ENCODE data around the gene ARID3C. TPM values are rescaled to one million over a fixed set of nuclear protein-coding genes. Genes with fewer than 3 reads are reported as not detected.

ARID3C gene
- total RNA-seq, 2 experiments from 2014 or later, result 0.31 TPM; not detected in 1

- Mint-ChIP-seq H3K4me3 (no peak overlapping the region), H3K4me1 (no peaks in the 10 kb centered on the region), H3K27ac (no peak overlapping the region), H3K27me3 (peaks cover 6% of the 10 kb centered on the region), H3K36me3 (no peaks in the 10 kb centered on the region), H3K9me3 (no peaks in the 10 kb centered on the region)
- no peak for DNase-seq
Measured at GRCh38 chr9:34601937-34602573, 26.8 kb downstream of the ARID3C start.

- no peak for DNase-seq
- no peaks in the 10 kb centered on the region for H3K4me1 Mint-ChIP-seq
- H3K36me3 Mint-ChIP-seq, result no peaks in the 10 kb centered on the region
- H3K27ac Mint-ChIP-seq, result no peak overlapping the region
- H3K9me3 Mint-ChIP-seq, result no peaks in the 10 kb centered on the region
- H3K4me3 Mint-ChIP-seq, result no peak overlapping the region
- peaks cover 18% of the 10 kb centered on the region for H3K27me3 Mint-ChIP-seq
Measured at GRCh38 chr9:34600908-34601307, 28.0 kb downstream of the ARID3C start.

GRCh38 chr9:34599546-34599945, 29.3 kb downstream of the ARID3C start:
- Mint-ChIP-seq H3K36me3 (no peaks in the 10 kb centered on the region), H3K27ac (no peak overlapping the region), H3K27me3 (peaks cover 23% of the 10 kb centered on the region), H3K4me1 (no peaks in the 10 kb centered on the region), H3K9me3 (no peaks in the 10 kb centered on the region), H3K4me3 (no peak overlapping the region)
- DNase-seq, result no peak

GRCh38 chr9:34594177-34594576, 34.7 kb downstream of the ARID3C start:
- H3K9me3 Mint-ChIP-seq, result no peaks in the 10 kb centered on the region
- H3K27me3 Mint-ChIP-seq, result peaks cover 64% of the 10 kb centered on the region
- DNase-seq, result no peak
- peaks cover 6% of the 10 kb centered on the region for H3K4me1 Mint-ChIP-seq
- no peaks in the 10 kb centered on the region for H3K36me3 Mint-ChIP-seq
- H3K4me3 Mint-ChIP-seq, result no peak overlapping the region
- no peak overlapping the region for H3K27ac Mint-ChIP-seq

GRCh38 chr9:34592895-34593601, 35.8 kb downstream of the ARID3C start:
- no peak for DNase-seq
- peaks cover 9% of the 10 kb centered on the region for H3K4me1 Mint-ChIP-seq
- no peak overlapping the region for H3K4me3 Mint-ChIP-seq
- no peak overlapping the region for H3K27ac Mint-ChIP-seq
- H3K9me3 Mint-ChIP-seq, result no peaks in the 10 kb centered on the region
- H3K36me3 Mint-ChIP-seq, result no peaks in the 10 kb centered on the region
- peaks cover 75% of the 10 kb centered on the region for H3K27me3 Mint-ChIP-seq

GRCh38 chr9:34591917-34592866, 36.7 kb downstream of the ARID3C start:
- H3K27me3 Mint-ChIP-seq, result peaks cover 78% of the 10 kb centered on the region
- peaks cover 9% of the 10 kb centered on the region for H3K4me1 Mint-ChIP-seq
- H3K4me3 Mint-ChIP-seq, result no peak overlapping the region
- no peaks in the 10 kb centered on the region for H3K9me3 Mint-ChIP-seq
- H3K36me3 Mint-ChIP-seq, result no peaks in the 10 kb centered on the region
- H3K27ac Mint-ChIP-seq, result no peak overlapping the region
- no peak for DNase-seq

- Mint-ChIP-seq H3K36me3 (no peaks in the 10 kb centered on the region), H3K27me3 (peaks cover 78% of the 10 kb centered on the region), H3K27ac (no peak overlapping the region), H3K9me3 (no peaks in the 10 kb centered on the region), H3K4me3 (peak overlapping the region; percentile 55), H3K4me1 (peaks cover 9% of the 10 kb centered on the region)
- peak; percentile 80 for DNase-seq
Measured at GRCh38 chr9:34591248-34591916, 37.5 kb downstream of the ARID3C start.

- Mint-ChIP-seq H3K27me3 (peaks cover 81% of the 10 kb centered on the region), H3K4me1 (peaks cover 9% of the 10 kb centered on the region), H3K4me3 (peak overlapping the region; percentile 73), H3K9me3 (no peaks in the 10 kb centered on the region), H3K27ac (no peak overlapping the region), H3K36me3 (no peaks in the 10 kb centered on the region)
- peak; percentile 18 for DNase-seq
Measured at GRCh38 chr9:34590381-34591247, 38.3 kb downstream of the ARID3C start.

- peak; percentile 40 for DNase-seq
Measured at GRCh38 chr9:34589636-34590380, 39.1 kb downstream of the ARID3C start, which contains the start of gene CNTFR. Gene CNTFR, minus strand, starts transcription at chr9:34589724. Its CDS starts 20,743 bp downstream, at chr9:34568981.

GRCh38 chr9:34588671-34589635, 39.9 kb downstream of the ARID3C start:
- Mint-ChIP-seq H3K9me3 (no peaks in the 10 kb centered on the region), H3K27ac (no peak overlapping the region), H3K4me3 (peak overlapping the region; percentile 44), H3K27me3 (peaks cover 83% of the 10 kb centered on the region), H3K4me1 (peaks cover 9% of the 10 kb centered on the region), H3K36me3 (no peaks in the 10 kb centered on the region)
- no peak for DNase-seq

More at GRCh38 chr9:34589636-34590380, 39.1 kb downstream of the ARID3C start, which contains the start of gene CNTFR:
- peaks cover 9% of the 10 kb centered on the region for H3K4me1 Mint-ChIP-seq
- H3K9me3 Mint-ChIP-seq, result no peaks in the 10 kb centered on the region
- no peaks in the 10 kb centered on the region for H3K36me3 Mint-ChIP-seq
- peak within 1 kb of the TSS; percentile 73 for H3K4me3 Mint-ChIP-seq
- no peak within 1 kb of the TSS for H3K27ac Mint-ChIP-seq
- peaks cover 81% of the 10 kb centered on the region for H3K27me3 Mint-ChIP-seq

- peaks cover 70% of the 10 kb centered on the region for H3K27me3 Mint-ChIP-seq
- no peak for DNase-seq
- H3K4me3 Mint-ChIP-seq, result no peak overlapping the region
- no peak overlapping the region for H3K27ac Mint-ChIP-seq
- H3K36me3 Mint-ChIP-seq, result no peaks in the 10 kb centered on the region
- peaks cover 9% of the 10 kb centered on the region for H3K4me1 Mint-ChIP-seq
- H3K9me3 Mint-ChIP-seq, result no peaks in the 10 kb centered on the region
Measured at GRCh38 chr9:34587271-34587670, 41.6 kb downstream of the ARID3C start.

GRCh38 chr9:34585946-34586669, 42.8 kb downstream of the ARID3C start:
- H3K27me3 Mint-ChIP-seq, result peaks cover 66% of the 10 kb centered on the region
- H3K4me1 Mint-ChIP-seq, result peaks cover 9% of the 10 kb centered on the region
- DNase-seq, result no peak
- H3K27ac Mint-ChIP-seq, result no peak overlapping the region
- H3K4me3 Mint-ChIP-seq, result no peak overlapping the region
- H3K9me3 Mint-ChIP-seq, result no peaks in the 10 kb centered on the region
- H3K36me3 Mint-ChIP-seq, result no peaks in the 10 kb centered on the region
